Suppressor macrophage treated with lipopolysaccharide for 1 hour (primary cell): Measurements from ENCODE around the gene NOX4.
"Not testable (repeated sequence)": the region's sequence is repeated elsewhere in the genome, so short reads cannot be mapped to it uniquely, and the experiment has no call there.

ENCODE experiments used
- DNase-seq, 3 donors: peaks; one replicate each; pipeline ENCODE4 v3.0.0-alpha.2; 2020 to 2022

NOX4 gene

DNA sequence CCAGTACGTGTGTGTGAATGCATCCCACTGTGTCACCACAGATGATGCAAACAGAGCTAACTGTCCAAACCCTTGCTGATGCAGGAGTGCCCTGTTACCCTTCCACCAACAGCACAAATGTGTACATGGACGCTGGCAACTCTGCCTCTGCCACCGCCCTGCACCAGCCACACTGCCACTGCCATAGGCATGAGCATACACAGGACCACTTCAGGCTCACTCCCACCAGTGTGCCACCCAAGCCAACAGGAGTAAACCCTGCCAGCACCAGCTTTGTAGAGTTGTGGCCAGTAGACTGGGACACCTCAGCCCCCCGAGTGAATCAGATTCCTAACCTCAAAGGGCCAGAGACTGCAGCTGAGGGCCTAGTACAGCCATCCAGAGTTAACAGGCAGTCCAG lies 34.0 kb downstream of the NOX4 start:
- no peak for DNase-seq

DNA sequence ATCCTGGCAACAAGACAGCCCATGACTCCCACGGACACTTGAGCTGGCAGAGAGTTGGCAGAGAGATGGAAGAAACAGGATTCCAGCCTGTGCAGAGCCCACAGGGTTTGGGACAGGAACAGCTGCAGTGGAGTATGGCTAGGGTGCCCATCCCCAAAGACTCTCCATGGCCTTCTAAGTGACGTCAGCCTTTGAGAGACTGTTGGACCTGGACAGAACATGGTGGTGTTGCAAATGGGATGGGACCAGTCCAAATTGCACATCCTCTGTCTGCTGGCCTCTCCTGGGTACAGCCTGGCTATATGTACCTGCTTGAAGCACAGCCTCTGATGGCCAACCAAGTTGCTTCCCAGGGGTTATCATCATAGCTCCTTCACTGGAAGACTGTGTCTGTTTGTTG lies 34.5 kb downstream of the NOX4 start:
- DNase-seq = no peak

DNA sequence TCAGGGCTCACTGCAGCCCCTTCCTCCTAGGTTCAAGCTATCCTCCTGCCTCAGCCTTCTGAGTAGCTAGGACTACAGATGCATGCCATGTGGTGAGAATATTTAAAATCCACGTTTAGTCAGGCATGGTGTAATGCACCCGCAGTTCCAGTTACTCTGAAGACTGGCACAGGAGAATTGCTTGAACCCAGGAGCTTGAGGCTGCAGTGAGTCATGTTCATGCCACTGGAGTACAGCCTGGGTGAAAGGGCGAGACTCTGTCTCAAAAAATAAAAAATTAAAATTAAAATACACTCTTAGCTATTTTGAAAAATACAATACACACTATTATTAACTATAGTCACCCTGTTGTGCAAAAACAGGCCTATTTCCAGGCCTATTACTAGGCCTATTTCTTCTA lies 38.4 kb downstream of the NOX4 start:
- no peak for DNase-seq

DNA sequence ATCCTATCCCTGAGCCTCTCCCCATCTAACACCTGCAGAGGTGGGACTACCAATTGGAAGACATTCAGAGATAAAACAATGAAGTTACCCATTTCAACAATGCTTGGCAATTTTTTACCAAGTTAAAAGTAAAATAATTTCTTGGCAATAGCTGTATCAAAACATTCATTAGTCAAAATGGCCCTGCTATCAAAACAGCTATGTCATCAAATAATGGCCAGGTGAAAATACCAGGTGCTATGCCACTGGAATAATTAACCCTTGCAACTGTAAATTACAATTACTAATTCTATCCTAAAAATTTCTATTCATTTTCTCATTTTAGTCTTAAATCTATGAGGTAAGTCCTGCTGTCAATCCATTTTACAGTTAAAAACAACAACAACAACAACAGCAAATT lies 43.3 kb downstream of the NOX4 start:
- DNase-seq = no peak

DNA sequence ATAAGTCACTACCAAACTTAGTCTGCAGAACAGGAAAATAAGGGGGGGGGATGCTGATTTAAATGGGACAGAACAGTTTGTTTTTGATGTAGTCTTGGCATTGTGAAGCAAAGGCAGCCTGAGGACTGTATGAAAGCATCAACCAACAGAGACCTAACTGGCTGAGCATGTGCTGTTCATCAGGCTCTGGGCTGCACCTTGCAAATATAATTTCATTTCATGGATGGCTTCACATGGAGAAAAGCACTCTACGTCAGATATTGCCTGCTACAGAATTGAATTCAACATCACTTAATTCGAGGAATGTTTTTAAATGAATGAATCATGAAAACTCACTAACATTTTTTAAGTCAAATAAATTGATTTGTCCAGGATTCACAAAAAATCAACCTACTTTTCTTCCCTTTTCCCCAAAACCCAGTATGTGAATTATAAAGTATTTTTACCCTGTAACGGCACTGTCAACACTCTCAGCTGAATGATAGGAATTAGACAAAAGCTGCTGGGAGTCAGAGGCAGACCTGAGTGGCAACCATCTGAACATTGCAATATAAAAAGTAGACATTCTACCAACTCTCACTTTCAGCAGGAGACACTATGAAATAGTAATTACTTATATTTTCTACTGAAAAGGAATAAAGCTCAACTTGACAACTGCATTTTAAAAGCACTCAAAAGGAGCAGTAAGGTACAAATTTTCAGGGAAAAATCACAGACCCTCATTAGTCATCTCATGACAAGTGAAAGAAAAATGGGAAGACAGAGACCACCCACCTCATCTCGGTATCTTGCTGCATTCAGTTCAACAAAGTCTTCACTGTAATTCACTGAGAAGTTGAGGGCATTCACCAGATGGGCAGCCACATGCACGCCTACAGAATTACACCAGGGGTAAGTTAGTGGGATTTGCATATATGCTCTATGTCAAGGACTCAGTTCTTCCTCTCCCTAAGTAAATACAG lies 47.5 kb downstream of the NOX4 start:
- DNase-seq = no peak

DNA sequence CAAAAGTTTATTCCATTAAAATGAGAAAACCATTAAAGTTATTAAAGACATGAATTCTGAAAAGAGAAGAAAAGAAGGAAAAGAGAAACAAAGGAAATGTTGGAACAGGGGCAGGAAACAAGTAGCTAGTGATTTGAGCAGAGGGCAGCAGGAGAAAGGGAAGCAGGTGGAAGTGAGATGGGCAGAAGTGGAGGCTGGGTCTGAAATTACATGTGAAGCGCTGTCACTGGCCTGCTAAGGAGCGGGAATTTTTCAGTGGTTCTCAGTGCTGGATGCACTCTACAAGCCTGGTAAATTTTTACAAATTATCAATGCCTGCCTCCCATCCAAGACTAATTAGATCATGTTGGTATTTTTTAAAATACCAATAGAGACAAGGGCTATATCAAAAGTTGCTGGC lies 48.4 kb downstream of the NOX4 start:
- no peak for DNase-seq

DNA sequence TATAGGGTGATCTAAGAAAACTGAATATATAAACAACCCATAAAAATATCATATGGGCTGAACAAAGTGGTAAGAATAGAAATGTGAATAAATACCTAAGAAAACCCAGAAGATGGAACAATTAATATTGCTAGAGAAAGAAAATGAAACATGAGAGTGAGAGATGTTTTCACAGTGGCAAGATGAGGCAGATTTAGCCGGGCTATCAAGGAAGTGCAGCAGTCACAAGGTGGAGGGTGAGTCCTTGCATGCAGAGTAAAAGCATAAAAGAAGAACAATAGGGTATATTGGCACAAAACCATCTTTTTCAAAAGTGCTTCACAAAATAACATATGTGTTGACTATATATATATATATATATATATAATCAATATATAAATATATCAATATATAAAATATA lies 49.6 kb downstream of the NOX4 start:
- DNase-seq = no peak

DNA sequence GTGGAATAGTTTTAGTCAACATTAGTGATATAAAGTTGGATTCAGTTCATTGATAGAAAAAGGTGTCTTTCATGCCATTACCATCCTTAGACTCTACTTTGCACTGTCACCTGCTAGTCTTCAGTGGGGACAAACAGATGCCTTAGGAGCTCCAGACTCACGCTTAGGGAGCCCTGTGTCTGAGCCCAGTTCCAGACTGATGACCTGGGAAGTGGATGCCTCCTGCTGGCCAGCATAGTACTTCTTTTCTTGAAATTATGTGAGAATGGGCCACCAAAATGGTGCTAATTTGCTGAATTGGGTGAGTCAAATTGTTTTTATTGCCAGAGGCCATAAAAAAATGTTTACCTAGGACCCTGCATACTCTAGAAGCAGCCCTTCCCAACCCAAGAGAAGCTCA lies 53.9 kb downstream of the NOX4 start:
- DNase-seq = no peak

DNA sequence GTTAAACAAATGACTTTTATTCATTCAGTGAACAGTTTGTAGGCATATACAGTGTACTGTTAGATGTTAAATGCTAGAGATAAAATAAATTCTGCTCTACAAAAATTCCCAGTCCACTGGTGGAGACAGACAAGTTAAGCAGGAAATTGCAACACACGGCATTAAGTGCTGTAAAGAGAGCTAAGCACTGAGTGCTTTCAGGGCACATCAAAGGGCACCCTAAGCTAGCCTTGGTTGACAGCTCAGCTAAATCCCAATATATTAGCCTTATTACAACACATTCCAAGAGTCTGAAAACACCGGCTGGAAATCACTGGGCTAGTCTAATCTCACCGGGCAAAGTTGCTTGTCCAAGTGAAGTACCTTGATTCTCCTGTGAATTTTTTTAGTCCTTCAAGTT lies 55.1 kb downstream of the NOX4 start:
- no peak for DNase-seq

DNA sequence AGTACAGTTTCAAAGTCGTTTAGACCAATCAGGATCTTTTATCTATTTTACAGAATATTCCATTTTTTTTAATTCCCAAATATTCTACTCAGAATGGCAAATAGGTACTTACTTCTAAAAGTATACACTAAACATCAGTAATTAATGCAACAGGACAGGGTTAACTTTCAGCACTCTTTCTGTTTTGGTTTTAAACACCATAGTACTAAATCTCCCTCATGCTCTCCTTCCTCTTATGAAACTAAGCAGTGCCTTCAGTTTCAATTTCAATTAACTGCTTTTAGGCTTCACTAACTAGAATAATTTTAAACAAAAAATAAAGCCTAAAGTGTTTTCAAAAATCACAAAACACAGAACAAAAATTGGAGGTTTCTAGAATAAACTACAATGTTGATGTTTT lies 57.9 kb downstream of the NOX4 start:
- DNase-seq = no peak

DNA sequence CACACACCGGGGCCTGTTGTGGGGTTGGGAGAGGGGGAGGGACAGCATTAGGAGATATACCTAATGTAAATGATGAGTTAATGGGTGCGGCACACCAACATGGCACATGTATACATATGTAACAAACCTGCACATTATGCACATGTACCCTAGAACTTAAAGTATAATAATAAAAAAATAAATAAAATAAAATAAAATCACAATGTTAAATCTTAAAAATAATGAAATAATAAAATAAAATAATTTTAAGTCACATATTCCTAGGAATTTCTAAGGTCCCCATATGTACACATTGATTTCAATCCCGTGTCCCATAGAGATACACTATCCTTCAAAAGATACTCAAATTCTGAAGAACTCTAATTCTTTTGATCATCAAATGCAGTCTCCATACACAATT lies 59.0 kb downstream of the NOX4 start:
- not testable (repeated sequence) for DNase-seq

DNA sequence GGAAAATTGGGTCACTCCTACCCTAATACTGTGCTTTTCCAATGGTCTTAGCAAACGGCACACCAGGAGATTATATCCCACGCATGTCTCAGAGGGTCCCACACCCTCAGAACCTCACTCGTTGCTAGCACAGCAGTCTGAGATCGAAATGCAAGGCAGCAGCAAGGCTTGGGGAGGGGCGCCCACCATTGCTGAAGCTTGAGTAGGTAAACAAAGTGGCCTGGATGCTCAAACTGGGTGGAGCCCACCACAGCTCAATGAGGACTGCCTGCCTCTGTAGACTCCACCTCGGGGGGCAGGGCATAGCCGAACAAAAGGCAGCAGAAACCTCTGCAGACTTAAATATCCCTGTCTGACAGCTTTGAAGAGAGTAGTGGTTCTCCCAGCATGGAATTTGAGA lies 64.7 kb downstream of the NOX4 start:
- DNase-seq = not testable (repeated sequence)

DNA sequence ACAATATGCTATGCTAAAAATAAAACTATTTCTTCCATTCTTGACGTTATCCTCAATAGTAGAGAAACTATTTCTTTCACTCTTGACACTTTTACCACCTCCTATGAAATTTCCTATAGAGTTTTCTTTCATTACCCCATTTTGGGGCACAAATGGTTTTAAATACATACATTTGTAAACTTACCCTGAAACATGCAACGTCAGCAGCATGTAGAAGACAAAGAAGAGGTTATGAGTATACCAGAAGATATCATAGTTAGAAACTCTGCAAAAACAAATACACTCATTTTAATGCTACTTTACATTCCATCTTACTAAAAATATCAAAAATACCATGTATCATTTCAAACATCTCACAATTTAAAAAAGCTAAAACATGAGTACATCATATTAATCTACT lies 69.5 kb downstream of the NOX4 start:
- DNase-seq = no peak

DNA sequence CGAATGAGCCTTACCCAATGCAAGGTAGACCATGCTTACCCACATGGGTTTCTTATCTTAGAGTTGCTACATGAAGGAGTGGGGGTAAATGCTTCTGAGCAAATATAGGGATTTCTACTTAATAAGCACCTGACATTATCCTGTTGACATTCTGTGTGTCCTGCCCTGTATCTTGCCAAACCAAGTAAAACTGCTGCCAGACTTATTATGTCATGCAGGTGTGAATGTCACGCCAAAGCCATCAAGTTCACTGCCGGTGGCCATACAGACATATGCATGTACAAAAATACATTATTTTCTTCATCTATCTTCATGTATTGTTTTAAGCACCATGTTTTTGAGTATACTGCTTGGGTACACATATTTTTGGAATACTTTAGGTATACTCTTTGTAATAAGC lies 70.2 kb downstream of the NOX4 start:
- no peak for DNase-seq

DNA sequence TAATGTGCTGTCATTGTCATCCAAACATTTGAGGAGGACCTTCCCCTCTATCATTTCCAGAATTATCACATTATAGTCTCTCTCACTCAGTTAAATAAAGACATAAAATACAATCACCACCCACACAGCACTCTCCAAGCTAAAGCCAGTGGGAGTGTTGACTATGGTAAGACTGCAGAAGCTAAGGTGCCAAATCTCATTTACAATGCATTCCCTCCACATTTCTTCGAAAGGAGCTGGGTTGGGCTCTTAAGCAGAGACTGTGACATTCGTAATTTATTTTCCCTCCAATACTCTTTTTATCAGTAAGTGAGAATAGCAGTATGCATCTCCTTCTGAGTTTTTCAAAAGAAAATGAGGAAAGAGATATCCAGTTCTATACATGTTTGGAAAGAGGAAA lies 74.2 kb downstream of the NOX4 start:
- DNase-seq = no peak

DNA sequence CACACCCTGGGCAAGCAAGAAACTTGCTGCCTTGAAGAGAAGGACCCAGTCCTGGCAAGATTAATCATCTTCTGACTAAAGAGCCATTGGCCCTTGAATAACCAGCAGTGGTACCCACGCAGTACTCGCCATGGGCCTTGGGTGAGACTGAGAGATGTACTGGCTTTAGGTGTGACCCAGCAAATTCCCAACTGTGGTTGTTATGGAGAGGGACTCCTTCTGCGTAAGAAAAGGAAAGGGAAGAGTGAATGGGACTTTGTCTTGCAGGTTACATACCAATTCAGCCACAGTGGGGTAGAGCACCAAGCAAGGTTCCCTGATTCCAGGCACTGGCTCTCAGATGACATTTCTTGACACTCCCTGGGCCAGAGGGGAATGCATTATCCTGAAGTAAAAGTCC lies 80.1 kb downstream of the NOX4 start:
- DNase-seq = not testable (repeated sequence)

DNA sequence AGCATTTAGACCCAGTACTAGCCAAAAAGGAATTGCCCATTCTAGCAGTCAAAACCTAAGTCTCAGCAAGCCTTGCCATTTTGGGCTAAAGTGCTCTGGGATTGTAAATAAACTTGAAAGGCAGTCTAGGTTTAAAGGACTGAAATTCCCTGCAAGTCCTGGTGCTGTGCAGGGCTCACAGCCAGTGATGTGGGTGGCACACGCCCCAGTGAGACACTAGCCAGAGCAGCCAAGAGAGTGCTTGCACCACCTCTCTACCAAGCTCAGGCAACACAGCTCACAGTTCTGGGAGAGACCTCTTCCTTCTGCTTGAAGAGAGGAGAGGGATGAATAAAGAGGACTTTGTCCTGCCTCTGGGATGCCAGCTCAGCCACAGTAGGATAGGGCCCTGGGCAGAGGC lies 80.5 kb downstream of the NOX4 start:
- DNase-seq = not testable (repeated sequence)

DNA sequence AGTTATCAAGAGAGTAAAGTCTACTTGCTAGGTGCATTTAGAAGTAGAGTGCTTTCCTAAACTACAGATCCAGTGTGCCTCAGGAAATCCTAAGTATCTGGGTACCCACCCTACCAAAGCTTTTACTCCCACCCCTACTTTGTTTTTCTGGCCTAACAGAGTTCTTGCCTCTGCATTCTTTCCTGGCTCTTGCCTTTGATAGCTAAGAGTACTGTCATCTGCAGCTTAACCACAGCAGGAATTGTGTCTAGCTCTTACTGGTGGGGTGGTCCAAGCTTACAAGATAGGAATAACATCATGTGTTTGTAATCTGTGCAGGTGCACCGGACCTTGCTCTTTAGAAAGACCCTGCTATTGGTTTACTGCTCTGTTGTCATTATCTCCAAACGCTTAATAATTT lies 82.7 kb downstream of the NOX4 start:
- DNase-seq = not testable (repeated sequence)

DNA sequence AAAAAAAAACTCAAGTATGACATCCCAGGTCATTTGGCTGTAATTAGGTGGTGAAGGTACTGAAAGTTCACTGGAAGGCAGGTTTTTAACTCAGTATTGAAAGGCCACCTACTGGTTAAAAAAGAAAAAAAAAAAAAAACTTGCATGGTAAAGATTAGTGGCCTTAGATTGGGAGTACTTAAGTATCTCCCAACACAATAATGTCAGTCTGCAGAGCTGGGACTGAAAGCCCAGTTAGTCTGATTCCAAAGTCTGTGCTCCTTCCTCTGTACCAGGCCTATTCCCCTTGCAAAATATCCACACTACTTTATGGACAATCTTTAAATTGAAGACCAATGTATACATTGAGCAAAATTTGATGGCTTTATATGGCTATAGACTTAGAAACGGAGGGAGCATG lies 85.5 kb downstream of the NOX4 start:
- DNase-seq = no peak

DNA sequence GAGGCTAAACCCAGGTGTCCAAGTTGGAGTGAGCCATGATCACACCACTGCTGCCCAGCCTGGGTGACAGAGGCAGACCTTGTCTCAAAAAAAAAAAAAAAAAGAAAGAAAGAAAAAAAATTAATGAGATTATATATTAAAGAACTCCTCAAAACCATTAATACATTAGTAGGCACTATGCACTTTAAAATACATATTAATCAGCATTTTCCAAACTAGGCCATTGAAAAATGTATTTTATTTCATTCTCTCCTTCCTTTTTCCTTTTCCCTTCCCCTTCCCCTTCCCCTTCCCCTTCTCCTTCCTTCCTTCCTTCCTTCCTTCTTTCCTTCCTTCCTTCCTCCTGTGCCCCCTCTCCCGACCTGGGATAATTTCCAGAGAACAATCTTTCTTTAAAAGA lies 99.5 kb downstream of the NOX4 start:
- not testable (repeated sequence) for DNase-seq

DNA sequence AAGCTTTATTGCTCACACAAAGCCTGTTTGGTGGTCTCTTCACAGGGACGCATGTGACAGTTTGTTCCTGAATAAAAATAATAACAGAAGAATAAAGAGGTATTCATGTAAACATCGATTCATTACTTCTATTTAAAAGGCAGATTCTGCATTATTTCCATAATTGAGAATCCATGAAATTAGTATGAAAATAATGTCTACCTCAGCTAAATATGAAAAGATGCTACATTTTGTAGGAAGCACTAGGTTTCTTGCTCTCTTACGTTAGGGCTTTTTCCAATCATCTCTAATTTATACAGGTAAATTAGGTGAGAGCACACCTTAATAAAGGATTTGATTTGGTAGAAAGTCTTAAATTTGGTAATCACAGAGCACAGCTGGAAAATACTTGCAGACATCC lies 103.7 kb downstream of the NOX4 start:
- not testable (repeated sequence) for DNase-seq

DNA sequence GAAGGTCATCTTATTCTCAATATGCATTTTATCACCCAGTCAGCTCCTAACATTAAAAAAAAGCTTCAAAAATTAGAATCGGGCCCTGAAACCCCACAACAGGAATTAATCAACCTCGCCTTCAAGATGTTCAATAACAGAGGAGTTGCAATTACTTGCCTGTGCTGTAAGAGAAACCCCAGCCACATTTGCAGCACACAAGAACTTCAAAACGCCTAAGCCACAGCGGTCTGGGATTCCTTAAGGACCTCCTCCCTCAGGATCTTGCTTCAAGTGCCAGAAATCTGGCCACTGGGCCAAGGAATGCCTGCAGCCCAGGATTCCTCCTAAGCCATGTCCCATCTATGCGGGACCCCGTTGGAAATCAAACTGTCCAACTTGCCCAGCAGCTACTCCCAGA lies 108.2 kb downstream of the NOX4 start:
- DNase-seq = not testable (repeated sequence)

DNA sequence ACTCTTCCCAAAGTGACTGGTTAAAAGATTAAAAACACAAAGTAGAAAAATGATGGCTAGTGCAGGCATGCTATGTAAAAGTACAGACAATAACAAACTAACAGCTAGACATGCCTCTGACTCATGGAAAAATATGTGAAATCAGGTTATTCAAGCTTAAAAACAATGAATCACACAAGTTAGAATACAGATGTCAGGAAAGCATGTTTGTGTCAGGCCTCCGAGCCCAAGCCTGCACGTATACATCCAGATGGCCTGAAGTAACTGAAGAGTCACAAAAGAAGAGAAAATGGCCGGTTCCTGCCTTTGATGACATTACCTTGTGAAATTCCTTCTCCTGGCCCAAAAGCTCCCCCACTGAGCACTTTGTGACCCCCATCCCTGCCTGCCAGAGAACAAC lies 110.1 kb downstream of the NOX4 start:
- no peak for DNase-seq

DNA sequence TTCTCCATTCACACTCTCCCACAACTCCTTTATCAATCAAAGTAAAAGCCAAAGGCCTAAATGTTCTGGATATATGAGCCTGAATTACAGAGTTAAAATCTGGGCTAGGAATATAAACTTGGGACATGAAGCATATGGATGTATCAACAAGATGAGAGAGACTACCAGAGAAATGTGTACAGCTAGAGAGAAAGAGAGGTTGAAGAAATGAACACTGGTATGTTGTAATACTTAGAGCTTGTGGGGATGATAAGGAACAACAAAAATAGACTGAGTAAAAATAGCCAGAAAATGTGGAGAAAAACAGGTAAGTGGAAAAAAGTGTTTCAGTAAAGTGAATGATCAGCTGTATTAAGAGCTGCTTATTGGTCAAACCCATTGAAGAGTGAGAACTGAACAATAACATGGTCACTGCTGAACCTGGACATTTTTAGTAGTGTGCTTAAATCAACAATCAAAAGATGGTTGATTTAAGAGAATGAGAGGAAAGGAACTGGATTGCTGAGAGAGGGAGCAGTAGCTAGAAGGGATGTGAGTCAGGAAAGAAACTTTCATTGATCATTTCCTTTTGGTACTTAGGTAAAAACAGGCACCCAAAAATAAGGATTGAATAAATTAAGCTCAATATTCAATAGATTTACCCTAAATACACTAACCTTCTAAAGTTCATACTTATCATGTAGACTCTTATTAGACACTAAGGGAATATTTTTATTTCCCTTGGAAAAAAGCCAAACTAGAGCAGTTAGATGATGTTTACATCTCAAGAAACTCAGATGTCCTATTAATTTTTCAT lies 111.0 kb downstream of the NOX4 start:
- DNase-seq = not testable (repeated sequence)
